OCI-M2 (cell line): ENCODE results near the gene ITGA8.
"Not testable (repeated sequence)": the region's sequence is repeated elsewhere in the genome, so short reads cannot be mapped to it uniquely, and the experiment has no call there.

Source experiments
- DNase-seq: peaks from one replicate; lab custom pipeline; 2025; ENCODE audit not compliant: unreplicated experiment; lab: John Stamatoyannopoulos, UW

Gene ITGA8

DNA sequence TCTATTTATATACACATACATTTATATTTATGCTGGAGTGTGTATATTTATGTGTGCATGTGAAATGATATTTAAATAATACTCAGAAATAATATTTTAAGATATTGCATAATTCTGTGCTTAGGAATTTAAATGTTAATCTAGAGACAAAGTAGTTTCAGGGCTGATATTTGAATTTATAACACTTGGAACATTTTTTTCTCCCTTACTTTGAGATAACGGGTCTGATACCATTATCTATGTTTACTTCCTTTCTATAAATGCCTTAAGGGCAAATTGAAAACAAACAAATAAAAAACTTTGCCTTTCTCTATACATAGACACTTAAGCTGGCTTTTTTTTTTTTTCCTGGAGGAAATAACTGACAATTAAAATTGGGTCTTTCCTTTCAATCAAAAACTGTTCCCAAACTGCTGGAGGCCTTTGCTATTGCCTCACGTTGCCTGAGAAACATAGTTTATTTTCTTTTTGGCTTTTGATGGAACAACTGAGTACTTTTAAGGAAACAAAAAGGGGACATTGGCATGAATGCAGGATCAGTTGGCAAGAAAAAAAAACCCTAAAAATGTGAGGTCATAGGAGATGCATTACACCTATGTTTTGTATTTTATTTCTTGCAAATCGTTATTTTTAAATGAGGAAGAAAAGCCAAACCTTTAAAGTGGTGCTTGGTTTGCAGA lies 98.7 kb downstream of the ITGA8 start:
- no peak for DNase-seq

DNA sequence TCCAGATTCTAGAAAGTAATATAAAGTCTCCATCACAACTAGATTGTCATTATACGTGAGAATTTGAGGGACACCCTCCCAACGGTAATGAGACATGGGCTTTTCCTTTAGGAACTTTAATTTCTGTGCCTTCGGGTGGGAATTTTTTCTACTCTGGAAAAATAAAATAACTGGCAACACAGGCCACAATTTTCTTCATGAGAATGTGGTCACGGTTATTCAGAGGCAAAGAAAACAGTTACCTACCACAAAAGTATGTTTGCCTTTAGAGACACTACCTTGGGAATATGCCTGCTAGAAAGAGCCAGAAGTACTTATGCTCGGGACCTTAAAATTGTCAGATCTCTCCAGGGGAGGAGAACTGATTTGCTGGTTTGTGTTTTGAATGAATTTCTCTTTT lies 99.4 kb downstream of the ITGA8 start:
- no peak for DNase-seq

DNA sequence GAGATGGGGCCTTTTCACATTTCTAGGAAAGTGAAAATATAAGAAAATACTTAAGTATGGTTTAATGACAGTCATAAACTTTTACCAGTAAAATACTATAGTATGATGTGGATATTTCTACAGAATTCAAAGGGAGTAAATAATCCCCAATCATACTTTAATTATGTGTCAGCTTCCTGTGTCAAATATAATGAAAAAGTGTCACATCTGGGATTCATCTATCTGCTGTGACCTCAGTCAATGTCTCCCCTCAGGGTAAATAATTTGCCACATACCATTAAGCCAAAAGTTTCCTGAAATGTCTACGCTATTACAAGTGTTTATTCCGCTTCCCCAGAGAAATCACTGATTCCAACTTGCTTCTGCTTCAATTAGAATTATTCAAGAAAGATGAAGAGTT lies 110.5 kb downstream of the ITGA8 start:
- no peak for DNase-seq

DNA sequence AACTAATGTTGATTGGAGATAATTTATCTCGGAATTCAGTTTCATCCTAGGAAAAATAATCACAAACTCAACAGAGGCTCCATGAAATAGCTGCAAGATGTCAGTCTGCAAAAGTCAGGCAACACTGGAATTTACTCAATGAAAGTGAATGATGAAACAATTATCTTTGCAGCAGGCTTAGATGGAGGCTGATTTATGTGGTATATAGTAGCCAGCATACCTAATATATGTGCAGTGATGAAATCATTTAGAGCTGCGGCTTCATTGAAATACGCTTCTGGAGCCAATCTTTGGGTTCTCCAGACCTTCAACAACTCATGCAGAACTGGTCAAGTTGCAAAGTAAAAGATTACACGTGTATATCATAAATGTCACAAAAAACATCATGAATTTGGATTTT lies 113.3 kb downstream of the ITGA8 start:
- DNase-seq = no peak

DNA sequence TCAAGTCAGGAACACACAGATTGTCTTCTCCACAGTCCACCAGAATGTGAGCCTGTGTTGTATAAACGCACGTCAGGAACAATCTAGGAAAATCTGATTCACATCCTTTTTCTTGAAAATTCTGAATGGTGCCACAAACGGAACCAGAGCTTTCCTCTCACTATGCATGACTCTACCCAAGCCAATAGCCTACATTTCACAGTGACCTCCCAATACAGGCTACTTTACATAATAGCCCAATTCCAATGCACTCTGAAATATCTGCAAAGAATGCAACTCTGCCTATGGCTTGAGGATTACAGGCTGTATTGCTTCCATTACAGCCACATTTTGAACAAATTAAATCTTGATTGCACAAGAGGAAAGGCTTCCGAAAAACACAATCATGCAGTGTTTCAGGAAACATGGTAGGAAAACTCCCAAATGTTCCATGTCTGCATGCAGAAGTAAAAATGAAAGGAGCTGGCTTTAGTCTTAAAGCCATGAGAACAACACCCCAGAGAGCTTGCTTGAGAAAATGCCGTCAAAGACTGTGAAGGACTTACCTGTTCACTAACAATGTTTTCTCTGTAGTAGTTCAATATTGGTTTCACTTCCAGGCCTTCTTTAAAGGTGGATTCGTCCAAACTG lies 113.9 kb downstream of the ITGA8 start:
- no peak for DNase-seq

DNA sequence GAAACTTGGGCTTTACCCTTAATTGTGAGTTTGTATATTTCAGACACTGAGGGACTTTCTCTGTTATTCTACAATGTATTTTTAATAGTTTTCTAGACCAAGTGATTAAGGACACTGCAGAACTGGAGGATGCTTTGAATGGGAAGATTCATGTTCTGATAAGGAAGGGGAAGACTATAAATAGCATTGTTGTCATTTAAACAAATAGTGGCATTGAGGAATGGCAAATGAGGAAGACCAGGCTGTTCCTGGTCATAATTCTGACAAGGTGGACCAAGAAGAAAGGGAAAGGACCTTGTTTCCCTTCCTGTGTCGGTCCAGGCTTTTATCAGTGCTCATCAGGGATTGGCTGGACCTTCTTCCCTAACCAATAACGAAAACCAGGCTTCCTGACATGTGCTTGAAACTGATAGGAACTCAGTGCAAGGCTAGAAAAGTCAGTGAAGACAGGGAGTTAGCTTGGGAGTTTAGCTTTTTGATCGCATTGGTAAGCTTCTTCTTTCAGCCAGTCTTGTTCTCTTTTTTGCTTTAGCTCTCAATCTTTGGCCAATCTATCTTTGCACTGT lies 116.2 kb downstream of the ITGA8 start:
- no peak for DNase-seq

DNA sequence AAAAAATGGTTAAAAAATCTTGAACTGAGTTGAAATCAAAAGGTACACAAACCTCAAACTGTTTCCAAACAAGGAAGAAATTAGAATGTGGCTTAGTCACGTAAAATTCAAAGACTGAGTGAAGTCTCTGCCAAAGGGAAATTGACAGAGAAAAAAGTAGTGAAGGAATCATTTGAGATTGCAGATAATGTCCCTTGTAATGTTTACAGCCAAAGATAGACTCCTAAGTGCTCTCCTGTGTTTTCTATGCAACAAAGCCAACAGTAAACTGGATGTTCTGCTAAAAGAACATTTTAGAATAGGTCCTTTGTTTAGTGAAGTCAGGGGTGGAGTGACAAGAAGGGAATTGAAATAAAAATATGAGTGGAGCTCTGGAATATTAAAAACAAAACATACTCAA lies 117.9 kb downstream of the ITGA8 start:
- no peak for DNase-seq

DNA sequence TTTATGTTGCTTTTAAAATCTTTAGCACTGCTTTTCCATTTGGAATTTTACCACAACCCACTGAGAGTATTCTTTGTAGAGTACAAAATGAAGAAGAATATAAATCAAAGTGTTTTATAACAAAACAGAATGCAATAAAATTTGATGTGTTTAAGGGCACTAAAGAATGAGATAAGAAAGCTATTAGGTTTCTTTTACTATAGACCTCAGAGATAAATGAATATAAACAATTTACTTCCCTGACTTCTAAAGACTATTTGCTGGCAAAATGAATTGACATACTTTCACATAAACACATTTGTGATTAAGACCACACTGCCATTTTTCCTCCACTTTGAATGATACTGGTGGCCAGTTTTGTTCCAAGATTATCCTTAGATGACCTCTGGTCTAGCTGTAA lies 124.5 kb downstream of the ITGA8 start:
- no peak for DNase-seq

DNA sequence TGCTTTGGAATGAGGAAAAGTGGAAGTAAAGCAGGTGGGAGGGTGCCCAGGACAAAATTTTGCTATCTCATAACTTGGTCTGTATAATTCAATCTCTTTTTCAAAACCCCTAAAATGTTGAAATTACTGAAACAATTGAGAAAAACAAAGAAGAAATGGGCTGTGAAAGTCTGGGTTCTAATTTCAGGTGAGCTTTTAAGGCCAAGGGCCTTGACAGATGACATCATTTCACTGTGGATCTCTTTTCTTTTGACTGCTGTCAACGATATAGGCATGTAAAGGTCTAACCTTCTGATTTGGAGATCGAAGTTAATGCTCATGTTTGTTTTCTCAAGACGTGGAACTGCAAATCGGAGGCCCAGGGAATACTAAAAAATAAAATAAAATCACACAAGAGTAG lies 127.8 kb downstream of the ITGA8 start:
- DNase-seq = no peak

DNA sequence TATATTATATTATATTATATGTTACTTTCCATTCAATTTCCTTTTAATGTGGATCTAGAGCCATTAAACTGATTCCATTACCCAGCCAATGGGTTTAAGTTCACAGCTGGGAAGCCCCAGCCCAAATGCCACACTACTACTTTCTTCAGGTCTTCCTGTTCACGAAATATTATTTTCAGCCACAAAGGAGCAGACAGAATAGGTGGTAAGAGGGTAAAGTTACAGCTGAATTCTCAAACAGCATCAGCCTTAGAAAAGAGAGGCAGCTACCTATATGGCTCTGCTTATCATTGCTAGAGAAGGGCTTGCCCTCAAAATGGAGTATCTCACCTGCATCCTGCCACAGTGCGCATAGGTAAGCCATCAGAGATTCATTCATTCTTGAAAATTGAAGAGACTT lies 128.3 kb downstream of the ITGA8 start:
- no peak for DNase-seq

DNA sequence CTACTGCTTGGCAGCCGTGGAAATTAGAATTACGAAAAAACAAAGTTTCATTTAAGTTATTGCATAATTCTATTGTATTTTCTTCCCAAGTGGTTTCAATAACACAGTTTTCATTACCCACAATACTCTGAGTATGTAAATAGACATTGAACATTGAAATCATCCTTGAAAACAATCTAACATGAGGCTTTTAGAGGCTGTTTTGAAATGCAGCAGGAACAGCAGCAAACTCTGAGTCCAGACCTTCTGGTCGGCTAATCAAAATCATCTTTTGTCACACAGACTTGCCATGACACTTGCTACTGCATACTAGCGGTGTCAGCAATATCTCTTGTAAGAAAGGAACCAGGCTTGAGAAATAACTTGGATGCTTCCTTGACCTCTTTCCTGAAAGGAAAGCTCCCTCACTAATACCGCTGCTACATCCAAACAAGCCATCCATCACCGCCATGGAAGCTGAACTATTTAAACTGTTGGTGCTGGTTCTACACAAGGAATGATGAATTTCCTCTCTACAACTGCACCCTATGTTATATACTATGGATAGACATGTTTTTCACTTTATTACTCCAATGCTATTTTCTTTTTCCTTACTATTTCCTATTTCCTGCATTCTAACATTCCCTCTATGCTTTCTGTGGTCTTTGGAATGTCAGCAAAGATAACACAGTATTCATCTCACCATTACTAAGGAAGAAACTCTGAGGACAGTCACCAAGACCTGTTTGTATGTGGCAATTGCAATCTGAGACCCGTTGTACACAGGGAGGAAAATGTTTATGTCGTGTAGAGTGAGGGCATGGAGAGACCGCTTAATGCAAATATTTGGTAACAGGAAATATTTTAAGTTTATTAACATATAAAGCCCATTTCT lies 130.8 kb downstream of the ITGA8 start:
- DNase-seq = no peak

DNA sequence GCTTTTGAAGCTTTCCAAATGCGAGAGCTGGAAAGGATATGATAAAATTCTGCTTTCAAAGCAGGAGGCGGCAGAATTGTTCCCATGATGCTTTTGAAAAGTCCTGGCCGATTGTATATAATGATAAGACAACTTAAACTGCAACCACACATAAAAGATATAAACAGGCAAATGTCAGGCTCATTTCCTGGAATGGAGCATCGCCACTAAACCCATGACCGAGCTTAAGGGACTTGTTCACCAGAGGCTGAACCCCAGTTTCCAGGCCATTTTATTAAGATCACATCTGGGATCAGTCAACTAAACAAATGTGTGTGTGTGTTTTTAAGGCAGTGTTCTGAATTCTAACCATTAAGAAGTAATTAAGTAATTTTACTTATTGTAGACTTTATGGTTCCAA lies 131.6 kb downstream of the ITGA8 start:
- DNase-seq = no peak

DNA sequence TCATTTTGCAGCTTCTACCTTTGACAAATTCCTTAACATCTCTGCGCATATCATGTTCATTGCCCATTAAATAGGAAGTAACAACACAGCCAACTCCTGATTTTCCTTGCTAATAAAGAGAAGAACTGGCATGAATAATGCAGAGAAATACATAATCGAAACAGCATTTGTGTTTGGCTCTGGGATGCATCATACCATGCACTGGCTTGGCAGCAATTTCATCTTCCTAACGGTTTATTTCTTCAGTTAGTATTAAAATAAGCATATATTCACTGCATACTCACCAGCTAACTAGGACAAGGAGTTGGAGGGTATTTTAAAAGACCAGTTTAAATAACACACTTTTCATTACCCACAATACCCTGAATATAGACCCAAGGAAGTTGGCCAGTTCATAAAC lies 132.5 kb downstream of the ITGA8 start:
- DNase-seq = no peak

DNA sequence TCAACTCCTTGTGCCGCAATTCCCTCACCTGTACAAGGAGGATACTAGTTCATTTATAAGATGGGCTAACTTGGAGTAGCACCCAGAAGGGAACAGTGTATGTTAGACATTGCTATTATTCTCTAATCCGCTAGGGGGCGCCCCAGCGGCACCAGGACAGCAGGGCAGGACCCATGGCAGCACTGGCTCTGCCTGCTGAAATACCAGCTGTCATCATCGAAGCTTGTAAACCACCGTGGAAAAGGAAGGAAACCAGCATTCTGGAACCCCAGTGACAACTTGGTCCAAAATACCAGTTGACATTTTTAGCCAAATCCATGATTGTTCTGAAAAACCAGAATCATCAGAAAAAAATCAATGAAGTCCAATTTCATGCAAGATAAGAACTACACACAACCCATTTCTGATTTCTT lies 134.4 kb downstream of the ITGA8 start:
- DNase-seq = no peak

DNA sequence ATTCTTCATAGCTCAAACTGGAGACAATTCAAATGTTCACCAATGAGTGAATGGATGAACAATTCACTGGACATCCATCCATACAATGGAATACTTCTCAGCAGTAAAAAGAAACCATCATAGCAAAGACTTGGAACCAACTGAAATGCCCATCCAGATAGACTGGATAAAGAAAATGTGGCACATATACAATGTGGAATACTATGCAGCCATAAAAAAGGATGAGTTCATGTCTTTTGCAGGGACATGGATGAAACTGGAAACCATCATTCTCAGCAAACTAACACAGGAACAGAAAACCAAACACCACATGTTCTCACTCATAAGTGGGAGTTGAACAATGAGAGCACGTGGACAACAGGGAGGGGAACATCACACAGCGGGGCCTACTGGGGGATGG lies 136.8 kb downstream of the ITGA8 start:
- DNase-seq = not testable (repeated sequence)

DNA sequence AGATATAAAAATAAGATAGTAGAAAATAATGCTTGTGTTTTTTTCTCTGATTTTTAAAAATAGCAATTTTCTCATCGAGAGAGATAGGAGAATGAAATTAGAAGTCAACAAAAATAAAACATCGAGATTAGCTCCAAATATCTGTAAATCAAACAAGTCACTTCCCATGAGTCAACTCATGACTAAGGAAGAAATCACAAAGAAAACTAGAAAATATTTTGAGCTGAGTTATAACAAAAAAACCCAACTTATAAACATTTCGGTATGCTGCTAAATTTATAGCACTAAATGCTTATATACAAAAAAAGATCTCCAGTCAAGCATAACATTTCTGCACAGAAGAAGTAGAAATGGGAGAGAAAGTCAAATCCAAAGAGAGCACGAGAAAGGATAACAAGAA lies 140.1 kb downstream of the ITGA8 start:
- no peak for DNase-seq

DNA sequence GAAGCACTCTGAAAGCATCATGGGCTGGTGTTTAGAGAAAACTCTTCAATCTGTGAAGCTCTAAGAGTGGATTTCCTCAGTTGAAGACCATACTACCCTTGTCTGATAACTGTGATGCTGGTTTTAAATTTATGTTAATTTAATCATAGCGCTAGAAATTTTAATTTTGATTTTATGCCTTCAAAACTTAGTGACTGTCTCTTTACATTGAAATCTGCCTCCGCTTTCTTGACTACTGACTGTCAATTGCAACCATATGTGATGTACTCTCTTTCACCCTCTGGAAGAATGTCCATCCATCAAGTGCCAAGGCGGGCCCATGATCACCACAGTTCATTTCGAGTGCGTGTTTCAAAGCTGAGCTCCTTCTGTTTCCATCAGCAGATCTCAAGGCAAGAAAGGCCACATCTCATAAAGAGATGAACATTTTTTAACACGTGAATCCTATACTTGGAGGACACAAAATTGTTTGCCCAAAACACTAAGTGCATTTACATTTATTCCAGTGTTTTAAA lies 147.1 kb downstream of the ITGA8 start:
- DNase-seq = no peak

DNA sequence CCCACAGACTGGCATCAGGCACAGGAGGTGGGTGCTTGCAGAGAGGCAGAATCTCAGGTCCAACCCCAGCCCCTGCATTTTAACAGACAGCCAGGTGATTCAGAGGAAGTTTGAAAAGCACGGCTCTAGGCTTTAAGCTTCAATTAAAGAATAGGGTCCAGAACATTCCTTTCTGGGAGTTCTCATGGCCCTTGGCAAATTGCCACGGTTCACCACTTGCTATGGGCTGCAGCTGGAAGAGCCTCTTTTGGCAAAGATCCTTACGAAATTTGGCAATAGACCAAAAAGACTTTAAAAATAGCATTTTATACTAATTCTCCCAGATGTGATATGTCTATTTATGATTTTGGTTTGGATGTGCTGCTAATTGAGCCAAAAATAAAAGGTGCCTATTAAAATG lies 148.1 kb downstream of the ITGA8 start:
- DNase-seq = no peak

DNA sequence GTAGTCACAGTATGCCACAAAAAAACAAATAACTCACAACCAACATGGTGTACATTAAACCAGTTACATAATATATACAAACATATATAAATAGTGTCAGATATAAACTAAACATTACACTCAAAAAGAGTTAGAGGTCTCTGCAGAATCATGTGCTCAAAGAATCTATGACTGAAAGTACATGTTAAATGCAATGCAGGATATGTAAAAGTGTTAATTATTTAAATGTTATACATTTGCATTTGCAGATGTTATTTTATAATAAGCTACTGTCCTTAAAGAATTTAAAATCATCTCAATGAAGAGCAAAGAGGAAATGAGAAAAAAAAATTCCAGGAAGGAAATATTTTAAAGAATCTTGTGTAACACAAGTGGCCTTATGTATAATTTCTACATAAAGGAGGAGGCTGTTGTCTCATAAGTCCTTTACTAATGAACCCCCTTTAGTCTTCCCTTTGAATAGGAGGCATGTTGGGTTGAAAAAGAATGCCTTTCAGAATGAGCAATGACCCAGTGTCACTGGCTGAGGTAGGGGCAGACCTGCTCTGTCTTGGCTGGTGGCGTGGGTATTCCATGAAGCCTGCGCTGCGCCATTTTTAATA lies 148.9 kb downstream of the ITGA8 start:
- no peak for DNase-seq

DNA sequence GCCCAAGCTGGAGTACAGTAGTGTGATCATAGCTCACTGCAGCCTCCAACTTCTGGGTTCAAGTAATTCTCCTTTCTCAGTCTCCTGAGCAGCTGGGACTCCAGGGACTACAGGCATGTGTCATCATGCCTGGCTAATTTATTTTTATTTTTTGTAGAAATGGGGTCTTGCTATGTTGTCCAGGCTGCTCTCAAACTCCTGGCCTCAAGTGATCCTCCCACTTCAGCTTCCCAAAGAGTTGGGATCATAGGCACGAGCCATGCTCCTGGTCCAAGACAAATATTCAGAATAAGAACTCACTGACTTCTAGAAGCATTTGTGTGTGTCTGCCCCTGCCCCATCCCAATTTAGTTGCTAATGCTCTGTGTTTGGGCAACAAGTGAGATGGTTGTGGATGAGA lies 151.8 kb downstream of the ITGA8 start:
- no peak for DNase-seq

DNA sequence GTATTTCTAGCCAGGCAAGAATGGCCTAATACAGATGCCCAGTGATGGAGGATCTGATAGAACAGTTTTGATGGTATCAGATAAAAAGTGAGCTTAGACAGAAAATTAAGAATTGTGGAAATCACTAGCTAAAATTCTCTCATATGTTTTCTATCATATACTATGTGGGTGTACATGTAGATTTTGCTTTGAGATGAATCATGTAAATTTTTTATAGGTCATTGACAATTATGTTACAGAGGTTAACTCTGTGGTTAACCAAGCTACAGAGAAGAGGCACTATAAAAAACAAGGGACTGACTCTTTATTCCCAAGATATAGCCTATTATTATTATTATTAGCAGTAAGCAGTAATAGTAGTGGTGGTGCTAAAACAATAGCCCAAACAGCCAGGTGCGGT lies 156.5 kb downstream of the ITGA8 start:
- DNase-seq = no peak
